Esophagus muscularis mucosa (tissue), 2 donors: ENCODE data around the gene PIEZO1.

ENCODE experiments used
- EP300 ChIP-seq: sonication (generic); formaldehyde crosslinking; IDR thresholded peaks from one replicate; pipeline ENCODE4 v1.6.1; 2017; ENCODE audit warnings: antibody characterized with exemption
- POLR2A ChIP-seq: fragments of 450-650 bp; IDR thresholded peaks from one replicate; pipeline ENCODE4 v1.6.1; 2017; ENCODE audit warnings: antibody characterized with exemption, moderate library complexity, mild to moderate bottlenecking, low read depth

DNA sequence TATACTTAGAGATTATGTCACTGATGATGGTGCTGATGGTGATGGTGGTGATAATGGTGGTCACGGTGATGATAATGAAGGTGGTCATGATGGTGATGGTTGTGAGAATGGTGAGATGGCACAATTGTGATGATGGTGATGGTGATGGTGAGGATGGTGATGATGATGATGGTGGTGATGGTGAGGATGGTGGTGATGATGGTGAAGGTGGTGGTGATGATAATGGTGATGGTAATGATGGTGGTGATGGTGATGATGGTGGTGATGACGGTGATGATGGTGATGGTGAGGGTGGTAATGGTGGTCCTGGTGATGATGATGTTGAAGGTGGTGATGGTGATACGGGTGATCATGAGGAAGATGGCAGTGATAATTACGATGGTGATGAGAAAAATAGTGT, 13.1 kb upstream of the PIEZO1 start:
- TF ChIP-seq POLR2A (no peak), EP300 (no peak)
